K562 (cell line): ENCODE results near the gene RPUSD1. TPM values are rescaled to one million over a fixed set of nuclear protein-coding genes. Genes with fewer than 3 reads are reported as not detected.

ENCODE experiments used
- ARHGAP35 ChIP-seq: fragments of 450-650 bp; IDR thresholded peaks from 2 replicates; pipeline ENCODE4 v1.6.1; 2018; ENCODE audit not compliant: partially characterized antibody
- BCOR ChIP-seq: fragments of 450-650 bp; IDR thresholded peaks from 2 replicates; pipeline ENCODE4 v1.6.1; 2016
- CSDE1 ChIP-seq, 2 experiments: fragments of 450-650 bp; IDR thresholded peaks; 2 replicates each; pipeline ENCODE4 v1.6.1; 2016; ENCODE audit warnings: mild to moderate bottlenecking in 1 of 2
- HDAC1 ChIP-seq, 2 experiments: fragments of 450-650 bp; IDR thresholded peaks; 2 replicates each; pipeline ENCODE4 v1.6.1; 2016 to 2017; ENCODE audit warnings: inconsistent platforms in 1 of 2, mild to moderate bottlenecking in 1 of 2, moderate library complexity in 1 of 2
- MIER1 ChIP-seq: fragments of 450-650 bp; IDR thresholded peaks from 2 replicates; pipeline ENCODE4 v1.6.1; 2016; ENCODE audit warnings: antibody characterized with exemption, mild to moderate bottlenecking, low read depth
- NFRKB ChIP-seq: fragments of 450-650 bp; IDR thresholded peaks from 2 replicates; pipeline ENCODE4 v1.6.1; 2016; ENCODE audit warnings: low read depth
- SRSF3 ChIP-seq: fragments of 200-400 bp; formaldehyde crosslinking; IDR thresholded peaks from 2 replicates; pipeline ENCODE4 v1.6.1; 2016; ENCODE audit warnings: mild to moderate bottlenecking, low read length, moderate library complexity; ENCODE audit not compliant: insufficient read depth
- TSC22D4 ChIP-seq: fragments of 450-650 bp; IDR thresholded peaks from 2 replicates; pipeline ENCODE4 v1.6.1; 2016; ENCODE audit warnings: missing genetic modification characterization, missing biosample characterization, control low read depth
- polyA plus RNA-seq, 8 experiments: library from polyadenylated mRNA; depleted of rRNA in 4 of 8; stranded (reverse) in 5 of 8; unstranded in 3 of 8; fragments of >200 nt; fragmentation: Nextera tagmentation in 2 of 8; fragmentation: Illumina TruSeq in 1 of 8; extraction: Ambion mirVana in 2 of 8; extraction: Trizol in 1 of 8; gene quantifications; 2 replicates each; pipeline versions ENCODE4 v1.2.1 to v1.2.3, GENCODE V29; 2011 to 2014; ENCODE audit warnings: inconsistent platforms in 1 of 8, missing spikeins in 1 of 8
- total RNA-seq, 7 experiments: library from RNA; depleted of rRNA in 6 of 7; stranded (reverse); fragments of >200 nt in 6 of 7; fragmentation: Illumina TruSeq in 2 of 7; extraction: Trizol in 2 of 7; gene quantifications; 2 replicates each; pipeline versions ENCODE4 v1.2.1 to v1.2.3, GENCODE V29; 2011 to 2021; ENCODE audit warnings: low replicate concordance in 1 of 7
- TF ChIP-seq, protein P1 (sequence below): fragments of 450-650 bp; IDR thresholded peaks from 2 replicates; pipeline ENCODE4 v1.6.1; 2016; ENCODE audit warnings: borderline replicate concordance
- TF ChIP-seq, protein P2 (sequence below): fragments of 450-650 bp; formaldehyde crosslinking; IDR thresholded peaks from 2 replicates; pipeline ENCODE4 v1.4.0; 2022; ENCODE audit warnings: missing genetic modification characterization
- TF ChIP-seq, protein P3 (sequence below): IDR thresholded peaks from 2 replicates; pipeline ENCODE4 v1.6.1; 2016; ENCODE audit warnings: missing genetic modification characterization, missing compliant biosample characterization
- TF ChIP-seq, protein P4 (sequence below): sonication (generic); formaldehyde crosslinking; IDR thresholded peaks from 2 replicates; pipeline ENCODE4 v1.8.0; 2022; ENCODE audit warnings: missing genetic modification reagents, mild to moderate bottlenecking, borderline replicate concordance

Gene RPUSD1
- total and polyA plus RNA-seq, 9 of the 15 experiments (the other 6 are each of a cell fraction or from before 2014, with no cell fraction given): 0.45 to 56.6 (median 12.0) TPM

DNA sequence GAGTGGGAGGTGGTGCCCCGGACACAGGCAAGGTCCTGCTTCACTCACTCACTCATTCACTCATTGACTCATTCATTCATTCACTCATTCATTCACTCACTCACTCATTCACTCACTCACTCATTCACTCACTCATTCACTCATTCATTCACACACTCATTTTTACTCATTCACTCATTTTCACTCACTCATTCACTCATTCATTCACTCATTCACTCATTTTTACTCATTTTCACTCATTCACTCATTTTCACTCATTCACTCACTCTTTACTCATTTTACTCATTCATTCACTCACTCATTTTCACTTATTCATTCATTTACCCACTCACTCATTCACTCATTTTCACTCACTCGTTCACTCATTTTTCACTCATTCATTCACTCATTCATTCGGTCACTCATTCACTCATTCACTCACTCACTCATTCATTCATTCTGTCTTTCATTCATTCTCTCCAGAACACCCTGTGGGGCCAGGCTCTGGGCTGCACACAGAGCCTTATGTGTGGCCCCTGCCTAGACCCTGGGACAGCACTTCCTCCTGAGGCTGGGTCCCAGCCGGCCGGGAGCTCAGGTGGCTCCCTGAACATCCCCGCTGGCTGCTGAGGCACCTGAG lies 9.2 kb downstream of the RPUSD1 start (continued):
- TF ChIP-seq, protein P1, sequence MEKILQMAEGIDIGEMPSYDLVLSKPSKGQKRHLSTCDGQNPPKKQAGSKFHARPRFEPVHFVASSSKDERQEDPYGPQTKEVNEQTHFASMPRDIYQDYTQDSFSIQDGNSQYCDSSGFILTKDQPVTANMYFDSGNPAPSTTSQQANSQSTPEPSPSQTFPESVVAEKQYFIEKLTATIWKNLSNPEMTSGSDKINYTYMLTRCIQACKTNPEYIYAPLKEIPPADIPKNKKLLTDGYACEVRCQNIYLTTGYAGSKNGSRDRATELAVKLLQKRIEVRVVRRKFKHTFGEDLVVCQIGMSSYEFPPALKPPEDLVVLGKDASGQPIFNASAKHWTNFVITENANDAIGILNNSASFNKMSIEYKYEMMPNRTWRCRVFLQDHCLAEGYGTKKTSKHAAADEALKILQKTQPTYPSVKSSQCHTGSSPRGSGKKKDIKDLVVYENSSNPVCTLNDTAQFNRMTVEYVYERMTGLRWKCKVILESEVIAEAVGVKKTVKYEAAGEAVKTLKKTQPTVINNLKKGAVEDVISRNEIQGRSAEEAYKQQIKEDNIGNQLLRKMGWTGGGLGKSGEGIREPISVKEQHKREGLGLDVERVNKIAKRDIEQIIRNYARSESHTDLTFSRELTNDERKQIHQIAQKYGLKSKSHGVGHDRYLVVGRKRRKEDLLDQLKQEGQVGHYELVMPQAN: peak; percentile 64
- TF ChIP-seq HDAC1 (IDR thresholded peaks at IDR 0.05) (peak in 1 of 2 experiments; percentile 58; a peak in 2 of 4 replicates), ARHGAP35 (peak; percentile 74), NFRKB (peak; percentile 87), CSDE1 (IDR thresholded peaks at IDR 0.05) (0 out of 4 replicates have a peak, but pooled peaks of 1 of the 2 experiments have one; percentile 25), BCOR (peak; percentile 89), TSC22D4 (tag) (peak; percentile 99), MIER1 (0 out of 2 replicates have a peak, but pooled peaks have one; percentile 19), SRSF3 (no peak)
- TF ChIP-seq, protein P2, sequence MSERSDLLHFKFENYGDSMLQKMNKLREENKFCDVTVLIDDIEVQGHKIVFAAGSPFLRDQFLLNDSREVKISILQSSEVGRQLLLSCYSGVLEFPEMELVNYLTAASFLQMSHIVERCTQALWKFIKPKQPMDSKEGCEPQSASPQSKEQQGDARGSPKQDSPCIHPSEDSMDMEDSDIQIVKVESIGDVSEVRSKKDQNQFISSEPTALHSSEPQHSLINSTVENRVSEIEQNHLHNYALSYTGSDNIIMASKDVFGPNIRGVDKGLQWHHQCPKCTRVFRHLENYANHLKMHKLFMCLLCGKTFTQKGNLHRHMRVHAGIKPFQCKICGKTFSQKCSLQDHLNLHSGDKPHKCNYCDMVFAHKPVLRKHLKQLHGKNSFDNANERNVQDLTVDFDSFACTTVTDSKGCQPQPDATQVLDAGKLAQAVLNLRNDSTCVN (CRISPR knock-in tag): 0 out of 2 replicates have a peak, but pooled peaks have one; percentile 14
- TF ChIP-seq, protein P3, sequence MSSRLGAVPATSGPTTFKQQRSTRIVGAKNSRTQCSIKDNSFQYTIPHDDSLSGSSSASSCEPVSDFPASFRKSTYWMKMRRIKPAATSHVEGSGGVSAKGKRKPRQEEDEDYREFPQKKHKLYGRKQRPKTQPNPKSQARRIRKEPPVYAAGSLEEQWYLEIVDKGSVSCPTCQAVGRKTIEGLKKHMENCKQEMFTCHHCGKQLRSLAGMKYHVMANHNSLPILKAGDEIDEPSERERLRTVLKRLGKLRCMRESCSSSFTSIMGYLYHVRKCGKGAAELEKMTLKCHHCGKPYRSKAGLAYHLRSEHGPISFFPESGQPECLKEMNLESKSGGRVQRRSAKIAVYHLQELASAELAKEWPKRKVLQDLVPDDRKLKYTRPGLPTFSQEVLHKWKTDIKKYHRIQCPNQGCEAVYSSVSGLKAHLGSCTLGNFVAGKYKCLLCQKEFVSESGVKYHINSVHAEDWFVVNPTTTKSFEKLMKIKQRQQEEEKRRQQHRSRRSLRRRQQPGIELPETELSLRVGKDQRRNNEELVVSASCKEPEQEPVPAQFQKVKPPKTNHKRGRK (tag): 0 out of 2 replicates have a peak, but pooled peaks have one; percentile 25
- TF ChIP-seq, protein P4, sequence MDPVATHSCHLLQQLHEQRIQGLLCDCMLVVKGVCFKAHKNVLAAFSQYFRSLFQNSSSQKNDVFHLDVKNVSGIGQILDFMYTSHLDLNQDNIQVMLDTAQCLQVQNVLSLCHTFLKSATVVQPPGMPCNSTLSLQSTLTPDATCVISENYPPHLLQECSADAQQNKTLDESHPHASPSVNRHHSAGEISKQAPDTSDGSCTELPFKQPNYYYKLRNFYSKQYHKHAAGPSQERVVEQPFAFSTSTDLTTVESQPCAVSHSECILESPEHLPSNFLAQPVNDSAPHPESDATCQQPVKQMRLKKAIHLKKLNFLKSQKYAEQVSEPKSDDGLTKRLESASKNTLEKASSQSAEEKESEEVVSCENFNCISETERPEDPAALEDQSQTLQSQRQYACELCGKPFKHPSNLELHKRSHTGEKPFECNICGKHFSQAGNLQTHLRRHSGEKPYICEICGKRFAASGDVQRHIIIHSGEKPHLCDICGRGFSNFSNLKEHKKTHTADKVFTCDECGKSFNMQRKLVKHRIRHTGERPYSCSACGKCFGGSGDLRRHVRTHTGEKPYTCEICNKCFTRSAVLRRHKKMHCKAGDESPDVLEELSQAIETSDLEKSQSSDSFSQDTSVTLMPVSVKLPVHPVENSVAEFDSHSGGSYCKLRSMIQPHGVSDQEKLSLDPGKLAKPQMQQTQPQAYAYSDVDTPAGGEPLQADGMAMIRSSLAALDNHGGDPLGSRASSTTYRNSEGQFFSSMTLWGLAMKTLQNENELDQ: no peak
